Measurements from ENCODE around the gene JHY.

The JHY gene

DNA sequence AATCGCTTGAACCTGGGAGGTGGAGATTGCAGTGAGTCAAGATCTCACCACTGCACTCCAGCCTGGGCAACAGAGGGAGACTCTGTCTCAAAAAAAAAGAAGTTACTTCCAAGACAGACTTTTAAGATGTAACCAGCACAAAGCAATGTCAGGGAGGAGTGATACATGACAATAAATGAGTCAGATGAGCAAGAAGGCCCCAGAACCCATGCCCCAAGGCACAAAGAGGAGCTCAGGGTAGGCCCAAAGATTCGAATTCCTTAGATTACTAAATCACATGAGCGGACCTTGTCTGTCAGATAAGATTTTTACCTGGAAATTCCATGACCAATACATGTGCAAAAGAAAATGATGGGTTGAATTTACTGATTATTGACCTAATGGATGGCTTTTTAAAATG is 10.5 kb upstream of the JHY start:
- no peak for DNase-seq

DNA sequence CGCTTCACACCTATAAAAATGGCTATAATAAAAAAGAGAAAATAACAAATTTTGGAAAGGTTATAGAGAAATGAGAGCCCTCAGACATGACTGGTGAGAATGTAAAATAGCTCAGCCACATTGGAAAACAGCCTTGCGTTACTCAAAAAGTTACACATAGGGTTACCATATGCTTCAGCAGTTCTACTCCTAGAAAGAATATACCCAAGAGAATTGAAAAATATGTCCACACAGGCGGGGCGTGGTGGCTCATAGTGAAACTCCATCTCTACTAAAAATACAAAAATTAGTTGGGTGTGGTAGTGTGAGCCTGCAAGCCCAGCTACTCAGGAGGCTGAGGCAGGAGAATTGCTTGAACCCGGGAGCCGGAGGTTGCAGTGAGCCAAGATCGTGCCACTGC is 7.6 kb upstream of the JHY start:
- DNase-seq: no peak

DNA sequence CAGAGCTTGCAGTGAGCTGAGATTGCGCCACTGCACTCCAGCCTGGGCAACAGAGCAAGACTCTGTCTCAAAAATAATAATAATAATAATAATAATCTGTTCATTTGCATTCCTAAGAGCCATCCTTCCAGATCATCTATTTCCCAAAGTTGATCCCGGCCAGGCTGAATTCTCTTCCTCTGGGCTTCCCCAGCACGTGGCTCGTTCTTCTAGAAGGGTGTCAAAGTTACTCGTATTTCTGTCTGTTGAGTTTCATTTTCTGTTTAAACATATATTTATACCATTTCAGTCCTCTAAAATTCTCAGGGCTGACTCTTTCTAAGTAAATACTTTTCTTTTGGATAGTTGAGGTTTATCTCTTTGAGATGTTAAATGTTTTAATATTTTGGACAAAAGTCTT is 4.8 kb upstream of the JHY start:
- no peak for DNase-seq

DNA sequence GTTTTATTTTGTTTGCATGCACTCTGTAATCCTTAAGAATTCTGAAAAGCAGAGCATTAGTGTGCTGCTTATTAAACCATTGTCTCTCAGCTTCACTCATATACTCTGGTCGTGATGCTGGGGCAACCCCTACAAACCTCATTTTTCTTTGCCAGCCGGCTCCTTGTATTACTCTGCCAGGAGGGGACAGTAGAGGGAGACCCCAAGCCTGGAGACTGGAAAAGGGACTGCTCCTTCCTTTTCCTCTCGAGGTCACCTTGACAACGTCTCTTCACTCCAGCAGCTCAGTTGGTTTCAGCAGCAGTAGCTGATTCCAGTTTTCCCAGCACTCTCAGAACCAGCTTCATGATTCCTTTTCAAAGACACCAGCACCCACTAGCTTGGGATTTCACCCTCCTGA is 2.8 kb upstream of the JHY start:
- DNase-seq: no peak

DNA sequence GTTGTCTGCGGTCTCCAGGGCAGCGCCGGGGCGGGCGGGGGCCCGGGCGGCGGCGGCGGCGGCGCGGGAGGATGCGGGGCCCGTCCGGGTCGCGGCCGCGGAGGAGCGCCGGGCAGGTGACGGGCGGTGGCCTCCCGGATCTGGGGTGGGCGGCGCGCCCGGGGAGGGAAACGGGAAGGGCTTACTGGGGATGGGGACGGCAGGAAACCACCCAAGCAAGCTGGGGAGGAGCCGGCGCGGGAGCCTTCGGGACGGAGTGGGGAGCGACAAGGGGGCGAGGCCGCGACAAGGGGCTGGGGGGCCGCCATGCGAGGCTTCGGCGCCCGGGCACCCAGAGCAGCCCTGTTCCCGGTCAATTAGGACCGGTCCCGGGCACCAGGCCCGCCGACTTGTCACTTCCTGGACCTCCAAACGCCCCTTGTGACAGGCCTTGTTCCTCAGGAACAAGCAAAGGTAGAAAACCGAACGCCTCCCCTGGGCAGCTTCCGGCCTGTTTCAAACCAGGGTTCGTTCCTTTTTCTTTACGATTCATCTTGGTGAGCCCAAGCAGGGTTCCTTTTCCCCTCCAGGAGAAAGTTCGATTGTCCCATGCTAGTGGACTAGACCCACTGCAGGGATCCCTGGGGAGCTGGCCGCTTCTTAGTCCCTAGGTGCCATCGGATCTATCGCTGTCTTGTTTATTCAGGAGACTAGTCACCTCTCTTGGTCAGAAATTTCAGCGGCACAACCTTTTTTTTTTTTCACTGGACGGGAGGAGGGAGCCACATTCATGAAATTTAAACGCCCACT is 492 bp downstream of the JHY start:
- peak; percentile 59 for DNase-seq

DNA sequence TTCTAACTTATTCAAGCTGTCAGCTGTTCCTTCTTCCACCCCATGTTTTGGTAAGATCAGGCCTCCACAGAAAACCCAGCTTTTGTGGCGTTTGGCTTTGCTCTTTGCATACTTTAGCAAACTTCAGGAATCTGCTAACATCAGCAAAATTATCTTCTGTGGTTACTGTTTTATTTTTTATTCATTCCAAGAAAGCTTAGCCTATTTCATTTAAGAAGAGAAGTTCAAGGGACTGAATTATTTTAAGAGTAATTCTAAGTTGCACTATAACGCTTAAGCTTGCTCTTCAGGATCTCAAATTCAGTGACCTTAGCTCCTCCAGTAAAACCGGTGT is 1.1 kb downstream of the JHY start:
- DNase-seq: no peak

DNA sequence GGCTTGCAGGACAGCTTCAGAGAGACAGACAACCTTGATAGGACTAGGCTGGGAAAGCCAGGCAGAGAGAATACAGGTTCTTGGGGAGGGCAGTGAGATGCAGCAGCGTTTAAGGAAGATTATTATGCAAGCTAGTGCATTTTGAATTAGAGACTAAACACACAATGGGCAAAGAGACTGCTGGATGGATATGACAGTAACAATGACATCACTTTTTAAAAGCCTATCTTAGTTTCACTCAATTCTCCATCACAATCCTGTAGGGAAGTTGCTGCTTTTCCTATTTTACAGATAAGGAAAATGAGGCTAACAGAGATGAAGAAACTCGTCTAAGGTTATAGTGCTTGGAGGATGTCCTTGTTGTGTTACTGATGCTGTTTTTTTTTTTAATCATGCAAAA is 5.6 kb downstream of the JHY start:
- DNase-seq: no peak

DNA sequence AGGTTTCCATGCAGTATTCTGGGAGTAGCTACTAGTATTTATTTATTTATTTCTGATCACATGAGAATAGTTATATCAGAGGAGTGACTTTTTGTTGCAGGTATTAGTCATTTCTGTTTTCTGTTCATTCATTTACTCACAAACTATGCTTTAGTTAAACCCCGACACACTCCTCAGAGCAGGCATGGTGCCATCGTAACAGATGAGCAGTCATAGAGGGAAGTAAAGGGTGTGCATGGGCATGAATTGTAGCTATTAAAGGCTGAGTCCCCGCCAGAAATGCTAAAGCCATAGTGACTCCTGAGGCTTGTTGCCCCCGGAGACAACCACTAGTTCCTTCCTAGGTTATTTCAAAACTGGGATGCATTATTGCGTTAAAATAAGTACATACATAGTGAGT is 10.6 kb downstream of the JHY start:
- no peak for DNase-seq

DNA sequence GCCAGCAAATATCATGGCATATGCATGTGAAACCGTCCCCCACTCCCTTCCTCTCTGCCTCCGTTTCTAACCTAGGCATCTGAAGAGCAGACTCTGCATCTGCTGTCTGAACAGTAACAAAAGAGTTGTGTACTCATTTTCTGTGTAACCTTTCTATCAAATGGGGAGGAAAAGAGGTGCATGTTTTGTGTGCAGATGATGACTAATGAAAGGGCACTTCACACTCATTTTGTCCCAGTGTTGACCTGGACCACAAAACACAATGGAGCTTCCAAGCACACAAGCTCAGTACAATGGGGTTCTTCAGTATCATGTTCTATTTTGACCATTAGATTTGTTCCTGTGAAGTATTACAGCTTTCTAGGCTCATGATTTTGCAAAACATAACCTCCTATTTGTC is 13.0 kb downstream of the JHY start:
- DNase-seq: no peak

DNA sequence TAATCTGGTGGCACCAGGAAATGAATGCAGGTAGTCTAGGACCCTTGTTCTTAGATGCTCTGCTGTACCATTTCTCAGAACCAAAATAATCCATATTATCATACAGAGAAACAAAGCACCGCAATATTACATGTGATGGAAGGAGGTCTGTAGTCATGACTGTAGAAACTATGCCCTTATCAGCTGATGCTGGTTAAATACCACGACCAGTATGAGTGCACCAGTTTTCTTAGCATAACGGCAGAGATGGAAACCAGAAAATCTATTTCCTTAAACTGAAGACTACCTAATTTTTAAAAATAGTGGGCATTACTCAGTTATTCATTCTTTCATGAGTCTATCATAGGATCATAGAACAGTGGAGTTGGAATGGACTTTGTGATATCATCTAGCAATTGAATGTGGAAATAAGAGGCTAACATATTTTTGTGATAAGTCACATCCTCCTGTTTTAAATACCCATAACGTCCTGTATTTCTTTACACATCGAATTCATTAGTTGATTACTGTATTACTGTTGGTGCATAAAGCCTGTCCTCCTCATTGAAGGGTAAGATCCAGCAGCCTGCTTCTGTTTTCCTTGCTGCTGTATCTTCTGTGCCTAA is 15.1 kb downstream of the JHY start:
- no peak for DNase-seq

DNA sequence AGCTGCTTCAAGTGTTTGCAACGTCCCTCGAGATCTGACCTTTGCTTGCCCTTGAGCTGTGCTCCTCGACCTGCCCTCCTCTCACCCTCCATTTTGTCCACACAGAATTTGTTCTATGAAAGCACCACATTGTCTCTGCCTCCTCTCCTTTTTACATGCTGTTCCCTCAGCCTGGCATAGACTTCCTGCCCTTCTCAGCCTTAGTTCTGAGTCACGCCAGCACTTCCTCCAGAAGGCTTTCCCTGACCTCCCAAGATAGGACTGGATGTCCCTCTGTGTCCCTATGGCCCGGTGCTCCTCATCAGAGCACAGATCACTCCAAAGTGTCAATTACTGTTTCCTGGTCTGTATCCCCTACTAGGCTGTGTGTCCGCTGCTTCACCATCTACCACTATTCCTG is 16.2 kb downstream of the JHY start:
- no peak for DNase-seq

DNA sequence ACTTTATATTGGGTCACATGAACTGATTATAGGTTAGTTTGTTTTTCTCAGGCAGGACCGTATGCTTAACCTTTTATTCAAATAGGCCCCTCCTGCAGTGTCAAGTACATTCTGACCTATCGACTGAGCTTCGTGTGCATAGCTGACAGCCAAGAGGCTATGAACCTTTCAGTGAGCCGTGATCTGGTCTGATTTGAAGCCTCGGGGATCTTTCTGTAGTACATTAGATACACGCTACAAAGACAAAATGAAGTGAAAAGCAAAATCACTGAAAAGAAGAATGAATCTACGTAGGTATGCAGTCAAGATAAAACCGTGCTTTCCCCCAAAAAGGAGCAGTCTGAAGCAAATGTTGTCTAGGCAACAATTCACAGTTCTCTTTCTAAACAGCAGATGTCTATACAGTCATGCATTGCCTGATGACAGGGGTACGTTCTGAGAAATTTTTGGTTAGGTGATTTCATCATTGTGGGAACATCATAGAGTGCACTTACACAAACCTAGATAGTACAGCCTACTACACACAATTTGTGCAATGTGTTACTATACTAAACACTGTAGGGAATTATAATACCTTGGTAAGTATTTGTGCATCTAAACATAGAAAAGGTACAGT is 18.1 kb downstream of the JHY start:
- DNase-seq: no peak

DNA sequence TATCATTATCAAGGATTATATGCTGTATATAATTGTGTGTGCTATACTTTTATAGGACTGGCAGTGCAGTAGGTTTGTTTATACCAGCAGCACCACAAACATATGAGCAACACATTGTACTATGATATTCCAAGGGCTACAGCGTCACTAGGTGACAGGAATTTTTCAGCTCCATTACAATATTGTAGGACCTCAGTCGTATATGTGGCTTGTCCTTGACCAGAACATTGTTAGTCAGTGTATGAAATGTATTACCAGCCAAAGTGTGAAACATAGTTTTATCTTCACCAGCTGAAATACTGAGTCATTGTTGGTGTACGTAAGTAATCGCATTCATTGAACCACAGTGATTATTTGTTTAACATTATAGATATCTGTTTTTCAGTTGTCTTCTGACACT is 20.4 kb downstream of the JHY start:
- DNase-seq: no peak

DNA sequence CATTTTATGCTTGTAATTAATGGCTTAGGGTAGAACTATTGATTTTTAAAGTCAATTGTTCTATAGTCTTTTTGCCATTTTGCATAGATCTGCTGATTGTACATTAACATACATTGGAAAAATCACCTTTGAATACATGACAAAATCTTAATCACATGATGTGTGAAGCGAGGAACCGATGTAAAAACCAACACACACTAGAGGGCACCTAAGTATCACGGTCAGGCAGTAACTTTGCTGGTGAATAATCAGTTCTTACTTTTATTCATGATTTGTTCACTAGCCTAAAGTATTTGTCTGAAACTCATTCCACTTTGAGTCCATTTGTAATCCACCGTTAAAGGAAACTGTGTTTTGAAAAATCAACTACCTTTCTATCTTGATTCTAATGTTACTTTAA is 28.2 kb downstream of the JHY start:
- peak; percentile 17 for DNase-seq

DNA sequence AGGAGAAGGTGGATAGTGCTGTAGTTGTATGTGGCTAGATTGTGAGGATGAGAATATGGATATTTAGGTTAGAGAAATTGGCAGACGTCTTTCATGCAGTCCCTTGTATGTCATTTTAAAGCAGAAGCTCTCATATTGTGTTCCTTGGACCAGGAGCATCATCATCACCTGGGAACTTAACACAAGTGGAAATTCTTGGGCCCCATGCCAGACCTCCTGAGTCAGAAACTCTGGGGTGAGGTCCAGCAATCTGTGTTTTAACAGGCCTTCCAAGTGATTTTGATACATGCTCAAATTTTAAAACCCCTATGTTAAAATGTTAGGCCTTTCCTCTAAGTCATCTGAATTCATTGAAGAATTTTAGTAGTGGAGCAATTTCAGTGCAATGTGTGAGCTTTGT is 34.8 kb downstream of the JHY start:
- no peak for DNase-seq

DNA sequence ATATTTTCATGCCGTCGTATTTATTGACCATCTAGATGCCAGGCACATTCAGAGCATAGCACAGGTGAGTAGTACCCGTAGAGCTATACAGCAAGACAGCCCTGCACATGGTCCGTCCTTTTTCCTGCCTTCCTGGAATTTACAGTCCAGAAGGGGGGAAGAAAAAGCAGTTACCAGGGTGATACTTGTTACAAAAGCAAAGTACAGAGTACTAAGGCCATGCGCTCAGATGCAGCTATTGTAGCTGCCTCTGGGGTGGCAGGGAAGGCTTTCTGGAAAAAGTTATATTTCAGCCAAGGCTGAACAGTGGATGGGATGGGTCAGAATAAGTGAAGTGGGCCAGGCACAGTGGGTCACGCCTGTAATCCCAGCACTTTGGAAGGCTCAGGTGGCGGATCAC is 36.2 kb downstream of the JHY start:
- DNase-seq: no peak

DNA sequence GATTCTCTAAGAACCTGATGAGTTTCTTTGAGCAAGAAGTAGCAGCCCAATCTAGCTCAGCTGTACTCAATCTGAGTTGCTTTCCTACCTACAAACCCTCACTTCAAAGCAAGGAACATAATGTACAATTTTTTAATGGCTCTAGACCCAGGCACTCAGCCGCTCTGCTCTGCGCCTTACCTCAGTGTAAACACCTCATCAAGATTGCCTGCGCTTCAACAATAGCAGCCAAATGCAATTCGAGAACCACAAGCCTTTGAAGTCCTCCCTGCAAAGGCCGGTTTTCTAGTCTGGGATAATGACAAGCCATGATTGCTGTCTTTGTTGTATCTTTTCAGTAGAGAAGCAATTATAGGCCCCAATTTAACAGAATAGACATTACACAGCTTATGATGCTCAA is 38.0 kb downstream of the JHY start:
- no peak for DNase-seq

DNA sequence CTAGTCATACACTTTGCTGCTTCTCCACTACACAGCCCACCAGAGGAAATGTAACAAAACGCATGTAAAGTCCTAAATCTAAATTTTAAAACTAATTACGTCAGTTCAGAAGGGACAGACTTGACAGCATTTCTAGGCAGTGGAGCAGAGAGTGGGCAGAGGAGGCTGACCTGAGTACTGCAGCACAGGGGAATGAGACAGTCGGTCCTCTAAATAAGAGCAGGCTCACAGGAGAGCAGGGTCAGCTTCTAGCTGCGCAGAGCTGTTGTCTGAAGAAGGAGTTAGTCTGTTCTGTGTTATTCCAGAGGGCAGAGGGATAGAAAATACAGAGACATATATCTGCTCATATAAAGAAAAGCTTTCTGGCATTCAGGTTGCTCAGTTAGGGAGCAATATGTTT is 40.3 kb downstream of the JHY start:
- DNase-seq: no peak

DNA sequence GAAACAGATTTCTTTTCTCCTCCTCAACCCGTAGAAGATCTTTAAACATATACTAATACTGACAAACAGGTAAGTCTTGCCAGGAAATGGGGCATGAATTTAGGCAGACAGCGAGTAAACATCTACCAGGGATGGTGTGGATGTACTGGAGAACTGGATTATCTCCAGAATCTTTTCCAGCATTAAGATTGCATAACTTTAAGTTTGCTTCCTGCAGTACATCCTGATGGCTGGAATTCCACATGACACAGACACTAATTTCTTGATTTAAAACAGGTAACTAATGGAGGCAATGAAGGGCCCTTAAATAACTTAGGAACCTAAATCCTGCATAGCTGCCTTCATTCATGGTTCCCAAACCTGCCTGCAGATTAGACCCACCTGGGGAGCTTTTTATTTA is 40.7 kb downstream of the JHY start:
- DNase-seq: no peak

DNA sequence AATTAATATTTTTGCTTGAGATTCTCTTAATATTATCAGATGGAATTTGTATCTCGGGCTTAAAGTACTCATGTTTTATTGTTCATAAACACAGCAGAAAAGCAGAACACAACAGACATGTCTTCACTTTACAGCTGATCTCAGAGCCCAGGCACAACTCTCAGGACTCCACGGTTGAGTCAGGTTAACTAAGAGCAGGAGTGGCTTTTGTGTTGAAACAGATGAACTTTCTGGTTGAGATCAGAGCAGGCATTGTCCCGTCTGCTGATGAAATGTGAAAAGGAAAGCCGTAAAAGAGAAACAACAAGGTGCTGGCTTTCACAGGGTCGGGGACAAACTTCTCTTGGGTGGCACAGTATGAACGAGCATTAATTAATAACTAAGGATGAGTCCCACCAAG is 49.0 kb downstream of the JHY start:
- no peak for DNase-seq

DNA sequence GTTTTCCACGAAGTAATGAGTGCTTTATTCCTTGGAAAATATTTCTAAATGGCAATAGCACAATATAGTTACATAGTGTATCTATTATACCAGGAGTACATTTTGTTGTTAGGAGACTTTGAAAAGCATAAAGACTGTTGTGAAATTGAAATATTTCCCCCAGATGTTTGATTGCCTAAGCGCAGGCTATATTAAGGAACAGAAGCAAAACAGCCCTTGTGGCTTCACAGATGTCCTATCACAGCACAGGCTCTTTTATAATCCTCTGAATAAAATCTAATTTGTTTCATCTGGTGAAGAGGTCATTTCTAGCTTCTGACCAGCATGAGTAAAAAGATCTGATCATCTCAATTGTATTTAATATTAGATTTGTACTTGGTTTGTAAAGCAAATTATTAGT is 50.9 kb downstream of the JHY start:
- DNase-seq: no peak

DNA sequence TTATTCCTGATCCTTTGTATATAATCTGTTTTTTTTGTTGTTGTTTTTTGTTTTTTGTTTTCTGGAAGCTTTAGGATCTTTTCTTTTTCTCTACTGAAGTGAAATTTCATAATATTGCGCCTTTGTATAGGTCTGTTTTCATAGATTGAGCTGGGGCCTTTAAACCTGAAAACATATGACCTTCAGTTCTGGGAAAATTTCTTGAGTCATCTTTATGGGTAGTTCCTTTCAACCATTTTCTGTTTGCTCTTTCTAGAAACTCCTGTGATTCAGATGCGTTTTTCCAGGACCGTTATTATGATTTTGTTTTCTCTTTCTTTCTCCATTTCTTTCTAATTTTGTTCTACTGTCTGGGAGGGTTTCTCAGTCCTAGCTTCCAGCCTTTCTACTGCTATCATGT is 55.4 kb downstream of the JHY start:
- DNase-seq: no peak

DNA sequence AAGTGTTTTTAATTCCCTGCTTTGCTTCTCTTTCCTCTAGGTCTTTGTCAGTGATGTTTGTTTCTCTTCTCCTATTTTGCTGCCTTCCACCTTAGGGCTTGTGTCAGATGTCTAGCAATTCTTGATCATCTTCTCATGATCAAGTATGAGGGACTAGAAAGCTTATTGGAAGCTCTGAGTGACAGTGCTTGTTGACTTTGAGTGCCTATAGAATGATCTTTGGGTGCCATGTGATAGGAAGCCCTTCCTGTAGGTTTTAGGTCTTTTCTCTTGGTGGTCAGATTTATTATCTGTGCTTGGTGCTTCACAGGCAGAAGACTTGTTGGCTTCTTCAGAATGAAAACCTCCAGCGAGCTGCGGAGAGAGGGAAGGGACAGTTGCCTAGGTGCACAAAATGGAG is 56.0 kb downstream of the JHY start:
- no peak for DNase-seq

DNA sequence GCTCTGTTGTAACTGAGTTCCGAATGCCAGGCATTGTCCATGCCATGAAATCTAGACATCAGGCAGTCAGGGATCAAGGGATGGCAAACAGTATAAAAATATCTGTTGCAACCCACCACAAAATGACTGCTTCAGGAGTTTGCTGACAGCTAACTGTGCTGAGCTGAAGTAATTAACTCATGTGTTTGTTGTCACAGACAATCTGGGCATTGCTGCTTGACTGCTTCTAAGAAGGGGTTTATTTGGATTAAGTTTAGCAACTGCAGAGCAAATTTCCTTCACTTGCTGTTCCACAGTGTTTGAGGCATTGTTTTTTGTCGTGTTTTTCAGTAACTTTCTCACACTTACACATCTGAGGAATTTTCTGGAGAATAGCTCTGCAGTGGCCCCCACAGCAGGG is 68.7 kb downstream of the JHY start:
- no peak for DNase-seq

DNA sequence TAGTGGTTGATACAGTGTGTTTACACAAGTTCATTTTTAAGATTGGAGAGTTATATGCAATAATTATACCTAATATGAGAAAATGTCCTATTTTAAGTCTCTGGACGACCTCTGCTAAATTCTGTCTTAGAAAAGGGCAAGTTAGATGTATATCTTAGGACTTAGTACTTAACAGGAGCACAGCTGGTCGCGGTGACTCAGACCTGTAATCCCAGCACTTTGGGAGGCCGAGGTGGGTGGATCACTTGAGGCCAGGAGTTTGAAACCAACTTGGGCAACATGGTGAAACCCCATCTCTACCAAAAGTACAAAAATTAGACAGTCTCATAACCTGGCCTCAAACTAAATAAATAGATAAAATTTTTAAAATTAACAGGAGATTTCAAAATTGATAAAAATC is 71.9 kb downstream of the JHY start:
- no peak for DNase-seq
